ENCODE data around the gene C1orf159. TPM values are rescaled to one million over a fixed set of nuclear protein-coding genes. Genes with fewer than 3 reads are reported as not detected.

C1orf159 gene
- total and polyA plus RNA-seq, 2 experiments from 2014 or later: 11.4 to 13.1 TPM

GRCh38 chr1:1135339-1136136 lies 19.6 kb upstream of the C1orf159 start:
- Histone ChIP-seq H4K20me1 (ENCODE audit: insufficient read depth) (no peaks in the 10 kb centered on the region), H3K4me3 (no peak overlapping the region), H3K27me3 (replicated peaks; ENCODE audit: insufficient read depth) (no peaks in the 10 kb centered on the region), H3K9me2 (ENCODE audit: insufficient read depth) (no peaks in the 10 kb centered on the region), H3F3A (ENCODE audit: insufficient read depth) (no peaks in the 10 kb centered on the region), H3K36me3 (ENCODE audit: low read depth) (no peaks in the 10 kb centered on the region), H3K27ac (no peak overlapping the region), H3K9me3 (ENCODE audit: low read depth) (no peaks in the 10 kb centered on the region), H3K4me1 (ENCODE audit: insufficient read depth) (no peaks in the 10 kb centered on the region), H3K9ac (no peak overlapping the region), H3K4me2 (ENCODE audit: unreplicated experiment) (no peak overlapping the region), H2AFZ (no peak overlapping the region), H3K79me2 (ENCODE audit: insufficient read depth) (no peaks in the 10 kb centered on the region)
- no peak for TF ChIP-seq EZH2 (IDR thresholded peaks at IDR 0.05; ENCODE audit: insufficient read depth, poor library complexity, severe bottlenecking)
- TF ChIP-seq EZH2phosphoT487 (IDR thresholded peaks at IDR 0.05; ENCODE audit: insufficient read depth, low read depth): no peak
- 69% methylated on average over 20 of the region's 20 CpGs for WGBS, 2 experiments (ENCODE audit: low coverage in 1 of 2, low lambda C conversion rate in 2 of 2, missing lambda C conversion rate in 2 of 2)
- no peak for DNase-seq
- in situ Hi-C loops (cut with MboI): no loop called here

- DNase-seq: no peak
- Histone ChIP-seq H3K27me3 (replicated peaks; ENCODE audit: insufficient read depth) (no peaks in the 10 kb centered on the region), H4K20me1 (ENCODE audit: insufficient read depth) (no peaks in the 10 kb centered on the region), H2AFZ (no peak overlapping the region), H3K79me2 (ENCODE audit: insufficient read depth) (no peaks in the 10 kb centered on the region), H3K9ac (no peak overlapping the region), H3K4me3 (no peak overlapping the region), H3K4me2 (ENCODE audit: unreplicated experiment) (no peak overlapping the region), H3K4me1 (ENCODE audit: insufficient read depth) (no peaks in the 10 kb centered on the region), H3K9me3 (ENCODE audit: low read depth) (no peaks in the 10 kb centered on the region), H3K36me3 (ENCODE audit: low read depth) (no peaks in the 10 kb centered on the region), H3F3A (ENCODE audit: insufficient read depth) (no peaks in the 10 kb centered on the region), H3K27ac (no peak overlapping the region), H3K9me2 (ENCODE audit: insufficient read depth) (no peaks in the 10 kb centered on the region)
- WGBS, 2 experiments (ENCODE audit: low coverage in 1 of 2, low lambda C conversion rate in 2 of 2, missing lambda C conversion rate in 2 of 2): 69 to 76% methylated on average over 23 to 24 of the region's 28 CpGs
- no peak for TF ChIP-seq EZH2 (IDR thresholded peaks at IDR 0.05; ENCODE audit: insufficient read depth, poor library complexity, severe bottlenecking)
- TF ChIP-seq EZH2phosphoT487 (IDR thresholded peaks at IDR 0.05; ENCODE audit: insufficient read depth, low read depth): no peak
- in situ Hi-C loops (cut with MboI): no loop called here
These were observed 18.5 kb upstream of the C1orf159 start for GRCh38 chr1:1134300-1134970.

GRCh38 chr1:1132956-1133750 lies 17.3 kb upstream of the C1orf159 start:
- WGBS, 2 experiments (ENCODE audit: low coverage in 1 of 2, low lambda C conversion rate in 2 of 2, missing lambda C conversion rate in 2 of 2): 58 to 68% methylated on average over 27 to 28 of the region's 32 CpGs
- DNase-seq: no peak
- Histone ChIP-seq H3K27ac (no peak overlapping the region), H3K9ac (no peak overlapping the region), H3K9me2 (ENCODE audit: insufficient read depth) (no peaks in the 10 kb centered on the region), H3K4me1 (ENCODE audit: insufficient read depth) (no peaks in the 10 kb centered on the region), H4K20me1 (ENCODE audit: insufficient read depth) (no peaks in the 10 kb centered on the region), H3K9me3 (ENCODE audit: low read depth) (no peaks in the 10 kb centered on the region), H3K36me3 (ENCODE audit: low read depth) (no peaks in the 10 kb centered on the region), H3F3A (ENCODE audit: insufficient read depth) (no peaks in the 10 kb centered on the region), H3K4me3 (no peak overlapping the region), H3K79me2 (ENCODE audit: insufficient read depth) (no peaks in the 10 kb centered on the region), H3K4me2 (ENCODE audit: unreplicated experiment) (no peak overlapping the region), H2AFZ (no peak overlapping the region), H3K27me3 (replicated peaks; ENCODE audit: insufficient read depth) (no peaks in the 10 kb centered on the region)
- TF ChIP-seq EZH2 (IDR thresholded peaks at IDR 0.05; ENCODE audit: insufficient read depth, poor library complexity, severe bottlenecking) (no peak), EZH2phosphoT487 (IDR thresholded peaks at IDR 0.05; ENCODE audit: insufficient read depth, low read depth) (no peak)
- in situ Hi-C loops (cut with MboI): no loop called here
